Chondrocyte (in vitro differentiated cells): Measurements from ENCODE around the gene CCDC27. TPM values are rescaled to one million over a fixed set of nuclear protein-coding genes. Genes with fewer than 3 reads are reported as not detected.

Source experiments
- DNase-seq: peaks from one replicate; pipeline ENCODE4 v3.0.0; 2021; ENCODE audit warnings: mixed read lengths, low spot score
- H3K27ac Mint-ChIP-seq: one replicate; pipeline ENCODE4 v1.8.0; 2021; ENCODE audit warnings: mild to moderate bottlenecking, moderate library complexity, mixed read lengths; ENCODE audit not compliant: unreplicated experiment
- H3K27me3 Mint-ChIP-seq: 2 replicates; pipeline ENCODE4 v1.8.0; 2021; ENCODE audit warnings: low read depth, mixed read lengths
- H3K36me3 Mint-ChIP-seq: 2 replicates; pipeline ENCODE4 v1.8.0; 2021; ENCODE audit warnings: low read depth, mixed read lengths
- H3K4me1 Mint-ChIP-seq: 2 replicates; pipeline ENCODE4 v1.8.0; 2021; ENCODE audit warnings: low read depth, mild to moderate bottlenecking, mixed read lengths
- H3K4me3 Mint-ChIP-seq: one replicate; pipeline ENCODE4 v1.8.0; 2021; ENCODE audit warnings: mild to moderate bottlenecking, moderate library complexity, mixed read lengths; ENCODE audit not compliant: unreplicated experiment
- H3K9me3 Mint-ChIP-seq: 2 replicates; pipeline ENCODE4 v1.8.0; 2021; ENCODE audit warnings: low read depth, mixed read lengths
- CTCF ChIP-seq: fragments of 200-600 bp; sonication (generic); IDR thresholded peaks from 2 replicates; pipeline ENCODE4 v1.5.0; 2021; ENCODE audit warnings: antibody characterized with exemption, mild to moderate bottlenecking, moderate library complexity
- total RNA-seq: library from RNA; stranded (reverse); gene quantifications from 3 replicates; pipeline ENCODE4 v1.2.1, GENCODE V29; 2021

Gene CCDC27
- total RNA-seq, 1 donor from 2014 or later: not detected

GRCh38 chr1:3778590-3779264, 26.5 kb downstream of the CCDC27 start:
- H3K9me3 Mint-ChIP-seq: no peaks in the 10 kb centered on the region
- H3K4me3 Mint-ChIP-seq: no peak overlapping the region
- DNase-seq: no peak
- no peak for TF ChIP-seq CTCF
- H3K4me1 Mint-ChIP-seq: peaks cover 11% of the 10 kb centered on the region
- peaks cover 31% of the 10 kb centered on the region for H3K36me3 Mint-ChIP-seq
- no peak overlapping the region for H3K27ac Mint-ChIP-seq
- no peaks in the 10 kb centered on the region for H3K27me3 Mint-ChIP-seq

- H3K9me3 Mint-ChIP-seq: no peaks in the 10 kb centered on the region
- no peak for TF ChIP-seq CTCF
- no peaks in the 10 kb centered on the region for H3K27me3 Mint-ChIP-seq
- no peak overlapping the region for H3K27ac Mint-ChIP-seq
- DNase-seq: no peak
- H3K4me1 Mint-ChIP-seq: peaks cover 11% of the 10 kb centered on the region
- peaks cover 35% of the 10 kb centered on the region for H3K36me3 Mint-ChIP-seq
- no peak overlapping the region for H3K4me3 Mint-ChIP-seq
These were observed 27.1 kb downstream of the CCDC27 start for GRCh38 chr1:3779265-3779911.

GRCh38 chr1:3779912-3780416, 27.7 kb downstream of the CCDC27 start:
- Mint-ChIP-seq H3K36me3 (peaks cover 39% of the 10 kb centered on the region), H3K4me1 (peaks cover 10% of the 10 kb centered on the region), H3K4me3 (no peak overlapping the region), H3K9me3 (no peaks in the 10 kb centered on the region), H3K27me3 (no peaks in the 10 kb centered on the region), H3K27ac (no peak overlapping the region)
- TF ChIP-seq CTCF: no peak
- peak; percentile 42 for DNase-seq

- Mint-ChIP-seq H3K36me3 (peaks cover 44% of the 10 kb centered on the region), H3K4me1 (peaks cover under 1% of the 10 kb centered on the region), H3K27ac (no peak overlapping the region), H3K4me3 (no peak overlapping the region), H3K27me3 (no peaks in the 10 kb centered on the region), H3K9me3 (no peaks in the 10 kb centered on the region)
- peak; percentile 64 for DNase-seq
- no peak for TF ChIP-seq CTCF
These were observed 28.7 kb downstream of the CCDC27 start for GRCh38 chr1:3780901-3781300.

- Mint-ChIP-seq H3K4me1 (no peaks in the 10 kb centered on the region), H3K27me3 (no peaks in the 10 kb centered on the region), H3K27ac (no peak overlapping the region), H3K9me3 (no peaks in the 10 kb centered on the region), H3K4me3 (no peak overlapping the region), H3K36me3 (peaks cover 48% of the 10 kb centered on the region)
- DNase-seq: no peak
- no peak for TF ChIP-seq CTCF
These were observed 31.6 kb downstream of the CCDC27 start for GRCh38 chr1:3783651-3784474.
